HG02981 (cell line): ENCODE results near the gene TPD52L1.

ENCODE experiments used
- ATAC-seq: cut with Tn5 transposase; IDR thresholded peaks from one replicate; pipeline ENCODE4 v1.9.1; 2021; ENCODE audit warnings: mild to moderate bottlenecking, moderate library complexity; ENCODE audit not compliant: unreplicated experiment

Gene TPD52L1

DNA sequence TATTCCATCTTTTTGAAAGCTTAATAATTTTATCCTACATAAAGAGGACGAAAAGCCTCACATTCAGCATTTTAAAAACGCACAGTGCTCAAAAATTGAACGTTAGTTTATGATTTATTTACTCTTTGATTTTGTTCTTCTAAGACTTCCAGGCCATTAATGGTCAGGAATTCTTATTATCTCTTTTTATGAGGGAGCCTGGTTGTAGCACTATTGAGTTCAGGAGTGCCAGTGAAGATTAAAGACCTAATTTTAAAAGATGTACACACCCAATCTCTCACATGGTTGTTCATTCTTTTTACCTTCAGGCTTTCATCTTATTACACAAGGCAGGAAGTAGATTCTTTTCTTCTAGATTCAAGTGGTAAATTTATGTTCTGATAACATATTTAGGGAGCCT lies 79.6 kb downstream of the TPD52L1 start:
- ATAC-seq: no peak

DNA sequence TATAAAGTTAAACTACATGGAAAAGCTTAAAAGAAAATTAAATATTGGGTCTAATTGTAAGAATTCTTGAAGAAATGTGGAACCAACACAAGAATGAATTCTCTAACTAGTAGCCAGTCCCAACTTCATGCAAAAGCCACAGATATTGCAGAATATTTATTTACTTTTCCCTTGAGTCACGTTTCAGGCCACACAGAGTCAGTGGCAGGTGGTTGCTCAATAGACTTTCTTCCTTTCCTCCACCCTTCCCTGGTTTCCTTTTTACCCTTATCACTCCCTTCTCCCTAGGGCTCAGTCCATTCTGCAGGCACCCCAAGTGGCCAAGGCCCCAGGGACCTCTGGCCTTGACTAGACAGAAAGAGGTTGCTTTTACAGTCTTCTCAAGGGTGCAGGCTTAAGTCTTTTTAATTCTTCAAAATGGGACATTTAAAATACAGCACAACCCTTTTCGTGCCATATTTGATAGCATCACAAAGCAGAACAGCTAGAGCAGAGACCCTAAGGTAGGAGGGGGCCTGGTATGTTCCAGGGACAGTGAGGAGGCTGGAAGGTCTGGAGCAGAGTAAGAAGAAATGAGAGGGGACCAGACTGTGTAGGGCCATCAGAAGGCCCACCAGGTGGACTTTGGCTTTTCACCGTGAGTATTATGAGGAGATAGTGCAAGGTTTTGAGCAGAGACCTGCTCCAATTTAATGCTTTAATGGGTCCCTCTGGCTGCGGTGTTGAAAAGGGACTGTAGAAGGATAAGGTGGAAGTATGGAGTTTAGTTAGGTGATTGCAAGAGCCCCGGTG lies 83.2 kb downstream of the TPD52L1 start:
- ATAC-seq: no peak

- no peak for ATAC-seq
Measured at GRCh38 chr6:125237764-125238163, 84.2 kb downstream of the TPD52L1 start.

GRCh38 chr6:125245109-125245508 lies 91.5 kb downstream of the TPD52L1 start:
- no peak for ATAC-seq

DNA sequence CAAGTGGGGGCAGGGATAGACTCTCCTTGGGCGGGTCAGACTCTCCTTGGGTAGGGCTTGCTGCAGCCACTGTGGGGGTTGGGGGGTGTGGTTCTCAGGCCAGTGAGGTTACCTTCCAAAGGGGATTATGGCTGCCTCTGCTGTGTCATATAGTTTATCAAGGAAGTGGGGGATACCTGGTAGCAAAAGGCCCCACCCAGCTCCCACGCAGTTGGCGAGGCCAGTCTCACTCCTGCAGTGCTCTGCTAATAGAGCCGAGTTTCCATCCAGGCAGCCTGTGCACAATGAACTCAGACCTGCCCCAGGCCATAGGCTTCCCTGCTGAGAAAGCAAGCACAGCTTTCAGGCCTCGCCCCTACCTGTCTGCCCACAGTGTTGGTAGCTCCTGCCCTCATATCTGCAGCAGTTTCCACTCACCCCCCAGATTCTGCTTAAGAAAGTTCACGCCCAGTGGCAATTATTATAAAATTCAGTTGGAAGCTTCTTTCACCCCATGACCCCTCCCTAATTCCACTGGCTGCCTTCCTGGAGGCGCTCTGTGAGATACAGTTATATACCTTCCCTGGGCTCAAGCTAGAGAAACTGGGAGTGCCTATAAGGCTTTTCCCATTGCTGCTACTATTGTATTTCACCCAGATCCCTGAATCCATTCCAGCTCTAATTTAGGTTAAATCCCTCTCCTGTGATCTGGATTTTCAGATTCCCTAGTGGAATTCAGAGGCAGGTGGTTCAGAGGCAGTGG lies 92.1 kb downstream of the TPD52L1 start:
- no peak for ATAC-seq

- no peak for ATAC-seq
Measured at GRCh38 chr6:125246566-125246965, 93.0 kb downstream of the TPD52L1 start.

GRCh38 chr6:125248136-125248535 lies 94.6 kb downstream of the TPD52L1 start:
- no peak for ATAC-seq

DNA sequence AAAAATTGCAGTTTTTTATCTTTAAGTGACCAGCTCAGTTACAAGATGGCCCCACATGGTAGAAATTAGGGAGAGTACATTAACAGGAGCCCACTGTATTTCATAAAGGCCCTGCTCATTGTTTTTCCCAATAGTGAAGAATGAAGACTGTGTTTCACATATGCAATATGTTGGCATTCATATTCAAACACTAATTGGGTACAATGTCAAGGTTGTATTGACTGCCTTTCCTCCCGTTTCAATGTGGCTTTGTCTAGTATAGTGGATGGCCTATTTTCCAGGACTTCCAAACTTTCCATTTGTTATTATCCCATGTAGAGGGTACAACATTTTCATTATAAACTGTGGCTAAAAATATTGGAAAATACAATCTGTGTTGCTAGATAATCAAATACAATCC lies 96.9 kb downstream of the TPD52L1 start:
- ATAC-seq: no peak

DNA sequence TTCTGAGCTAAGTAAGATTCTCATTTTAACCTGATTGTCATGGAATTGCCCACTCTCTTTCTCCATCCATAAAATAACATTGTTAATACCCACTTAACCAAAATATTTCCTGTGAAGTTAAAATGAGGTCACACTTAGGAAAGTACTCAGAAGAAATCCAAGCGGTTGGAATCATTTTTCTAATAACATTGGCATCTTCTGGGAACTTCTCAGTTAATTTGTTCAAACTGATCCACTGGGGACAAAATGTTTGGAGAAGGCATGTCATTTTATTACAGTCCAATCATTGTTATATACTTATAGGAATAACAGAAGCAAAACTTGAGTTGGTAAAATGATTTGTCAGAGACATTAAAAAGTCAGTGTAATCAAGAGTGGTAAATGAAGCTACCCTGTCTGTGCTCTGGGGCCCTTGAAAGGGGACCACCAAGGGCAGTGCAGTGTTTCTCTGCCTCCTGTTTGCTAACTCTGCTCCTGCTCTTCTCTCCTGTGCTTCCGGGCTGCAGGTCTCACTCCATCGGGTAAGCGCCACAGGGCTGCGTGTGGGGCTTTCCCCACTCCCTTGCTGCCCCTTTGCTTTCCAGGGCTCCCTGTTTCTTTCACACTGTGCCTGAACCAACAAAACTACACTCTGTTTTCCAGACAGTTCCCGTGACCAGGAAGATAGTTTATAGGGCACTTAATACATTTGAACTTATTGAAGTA lies 98.1 kb downstream of the TPD52L1 start:
- ATAC-seq: no peak

GRCh38 chr6:125252891-125253290 lies 99.3 kb downstream of the TPD52L1 start:
- no peak for ATAC-seq

DNA sequence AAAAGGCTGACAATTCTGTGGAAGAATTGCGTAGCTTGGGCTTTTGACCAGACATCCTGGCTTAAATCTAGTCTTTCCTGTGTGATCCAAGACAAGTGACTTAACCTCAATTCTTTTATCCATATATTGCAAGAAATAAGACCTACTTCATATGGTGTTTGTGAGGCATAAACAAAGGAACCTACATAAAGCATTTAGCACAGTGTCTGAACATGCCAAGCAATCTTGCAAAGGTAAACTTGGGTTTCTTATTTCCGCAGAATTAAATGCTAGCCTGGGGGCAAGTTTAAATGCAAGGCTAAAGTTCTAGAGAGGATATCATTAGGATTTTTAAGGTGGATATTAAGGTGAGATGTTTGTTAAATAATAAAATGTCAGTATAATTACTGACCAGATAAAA lies 100.3 kb downstream of the TPD52L1 start:
- no peak for ATAC-seq

- no peak for ATAC-seq
Measured at GRCh38 chr6:125254321-125254720, 100.7 kb downstream of the TPD52L1 start.

GRCh38 chr6:125255201-125255600 lies 101.6 kb downstream of the TPD52L1 start:
- no peak for ATAC-seq

DNA sequence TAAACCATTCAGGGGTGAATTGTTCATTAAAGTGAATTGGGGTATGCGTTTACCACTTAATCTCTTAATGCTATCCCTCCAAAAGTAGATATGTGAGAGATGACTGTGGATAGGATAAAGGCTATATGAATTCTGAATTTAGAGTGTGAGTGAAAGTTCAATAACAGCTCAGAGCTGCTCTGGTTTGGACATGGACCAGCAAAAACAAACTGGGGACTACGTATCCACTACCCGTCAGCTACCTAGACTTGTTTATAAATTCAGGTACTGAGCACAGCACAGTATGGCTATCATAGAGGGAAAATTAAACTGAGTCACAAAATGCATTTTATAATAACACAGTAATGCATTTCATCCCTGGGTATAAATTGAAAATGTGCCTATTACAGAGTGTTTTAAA lies 103.8 kb downstream of the TPD52L1 start:
- ATAC-seq: no peak

GRCh38 chr6:125258651-125259353 lies 105.2 kb downstream of the TPD52L1 start:
- ATAC-seq: peak; percentile 82

DNA sequence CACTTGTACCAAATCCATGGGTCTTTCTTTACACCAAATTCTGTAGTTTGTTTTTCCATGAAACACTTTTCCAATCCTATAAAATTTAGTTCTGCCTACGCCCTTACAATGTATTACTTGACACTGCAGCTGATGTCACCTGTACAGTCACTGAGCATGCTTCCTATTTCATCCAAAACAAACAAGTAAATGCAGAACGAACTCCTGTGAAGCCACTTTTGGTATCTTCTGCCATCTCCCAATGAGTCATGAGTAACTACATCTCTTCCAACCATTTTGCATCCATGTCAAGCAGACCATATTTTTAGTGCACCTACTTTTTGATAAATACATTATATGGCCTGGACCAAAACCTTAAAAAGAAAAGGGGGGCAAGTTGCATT lies 105.8 kb downstream of the TPD52L1 start:
- no peak for ATAC-seq

GRCh38 chr6:125262016-125263013 lies 108.7 kb downstream of the TPD52L1 start:
- ATAC-seq: no peak

GRCh38 chr6:125264476-125264875 lies 110.9 kb downstream of the TPD52L1 start:
- no peak for ATAC-seq

- no peak for ATAC-seq
Measured at GRCh38 chr6:125267806-125268523, 114.4 kb downstream of the TPD52L1 start.
